Neural cell (in vitro differentiated cells): Measurements from ENCODE around the gene ASPSCR1. TPM values are rescaled to one million over a fixed set of nuclear protein-coding genes. Genes with fewer than 3 reads are reported as not detected.

Experiments used
- H2AFZ ChIP-seq: fragments of 200-600, 300-800 bp; sonication (generic), shearing (Covaris generic); 2 replicates; pipeline ENCODE4 v1.6.0; 2014; ENCODE audit warnings: low read depth, mild to moderate bottlenecking, antibody characterized with exemption, low read length, moderate library complexity
- H3F3A ChIP-seq: fragments of 200-600 bp; shearing (Covaris generic); 2 replicates; pipeline ENCODE4 v1.6.1; 2016; ENCODE audit warnings: mild to moderate bottlenecking, moderate library complexity, mixed read lengths, antibody characterized with exemption, low read length; ENCODE audit not compliant: insufficient read depth, poor library complexity, severe bottlenecking
- H3K27ac ChIP-seq: fragments of 200-600, 300-800 bp; sonication (generic), shearing (Covaris generic); 2 replicates; pipeline ENCODE4 v1.5.1; 2014; ENCODE audit warnings: mild to moderate bottlenecking, low read length, moderate library complexity
- H3K27me3 ChIP-seq: fragments of 300-800, 200-600 bp; sonication (generic), shearing (Covaris generic); 2 replicates; pipeline ENCODE4 v1.6.0; 2014; ENCODE audit warnings: mild to moderate bottlenecking, low read depth, low read length, moderate library complexity; ENCODE audit not compliant: insufficient read depth
- H3K36me3 ChIP-seq: fragments of 300-800, 200-600 bp; sonication (generic), shearing (Covaris generic); 2 replicates; pipeline ENCODE4 v1.5.1; 2014; ENCODE audit warnings: mild to moderate bottlenecking, antibody characterized with exemption, low read length, moderate library complexity; ENCODE audit not compliant: insufficient read depth
- H3K4me2 ChIP-seq: fragments of 300-800, 200-600 bp; sonication (generic), shearing (Covaris generic); 2 replicates; pipeline ENCODE4 v1.6.0; 2014; ENCODE audit warnings: mild to moderate bottlenecking, low read length
- H3K4me3 ChIP-seq: fragments of 300-800, 200-600 bp; sonication (generic), shearing (Covaris generic); 2 replicates; pipeline ENCODE4 v1.5.1; 2014; ENCODE audit warnings: mild to moderate bottlenecking, low read length, moderate library complexity
- H3K79me2 ChIP-seq: fragments of 200-600 bp; shearing (Covaris generic); replicated peaks from 2 replicates; pipeline ENCODE4 v1.6.0; 2014; ENCODE audit warnings: mild to moderate bottlenecking, low read length, moderate library complexity; ENCODE audit not compliant: insufficient read depth
- H3K9ac ChIP-seq: fragments of 300-800, 200-600 bp; sonication (generic), shearing (Covaris generic); 2 replicates; pipeline ENCODE4 v1.6.1; 2016; ENCODE audit warnings: mild to moderate bottlenecking, low read length, mixed read lengths
- H3K9me2 ChIP-seq: fragments of 200-600 bp; shearing (Covaris generic); 2 replicates; pipeline ENCODE4 v1.6.1; 2016; ENCODE audit warnings: mild to moderate bottlenecking, low read length, mixed read lengths; ENCODE audit not compliant: insufficient read depth
- H3K9me3 ChIP-seq: fragments of 200-600, 300-800 bp; sonication (generic), shearing (Covaris generic); 2 replicates; pipeline ENCODE4 v1.6.1; 2016; ENCODE audit warnings: mild to moderate bottlenecking, mixed run types, low read length, moderate library complexity, mixed read lengths
- H4K20me1 ChIP-seq: fragments of 200-600 bp; shearing (Covaris generic); 2 replicates; pipeline ENCODE4 v1.6.1; 2016; ENCODE audit warnings: mild to moderate bottlenecking, mixed run types; ENCODE audit not compliant: insufficient read depth
- CTCF ChIP-seq: fragments of 450-650 bp; IDR thresholded peaks from 2 replicates; pipeline ENCODE4 v1.5.1; 2014; ENCODE audit warnings: antibody characterized with exemption, mild to moderate bottlenecking, moderate library complexity; ENCODE audit not compliant: poor library complexity, severe bottlenecking
- EP300 ChIP-seq: fragments of 450-650 bp; conservative IDR thresholded peaks from 2 replicates; pipeline ENCODE4 v1.6.1; 2014; ENCODE audit warnings: antibody characterized with exemption, mild to moderate bottlenecking, moderate library complexity; ENCODE audit not compliant: poor library complexity, severe bottlenecking
- EZH2 ChIP-seq: fragments of 200-600, 300-800 bp; shearing (Covaris generic), sonication (generic); IDR thresholded peaks from 2 replicates; pipeline ENCODE4 v1.6.1; 2014; ENCODE audit warnings: antibody characterized with exemption, low read length, borderline replicate concordance, mild to moderate bottlenecking; ENCODE audit not compliant: insufficient read depth, poor library complexity, severe bottlenecking
- MXI1 ChIP-seq: fragments of 450-650 bp; conservative IDR thresholded peaks from 2 replicates; pipeline ENCODE4 v1.6.1; 2014; ENCODE audit warnings: antibody characterized with exemption, mild to moderate bottlenecking; ENCODE audit not compliant: poor library complexity, severe bottlenecking
- POLR2AphosphoS5 ChIP-seq: IDR thresholded peaks from 2 replicates; pipeline ENCODE4 v1.6.1; 2012
- RAD21 ChIP-seq: fragments of 450-650 bp; conservative IDR thresholded peaks from 2 replicates; pipeline ENCODE4 v1.6.1; 2014; ENCODE audit warnings: antibody characterized with exemption, mild to moderate bottlenecking, moderate library complexity
- SMC3 ChIP-seq: fragments of 450-650 bp; conservative IDR thresholded peaks from 2 replicates; pipeline ENCODE4 v1.6.1; 2014; ENCODE audit warnings: antibody characterized with exemption, mild to moderate bottlenecking, moderate library complexity; ENCODE audit not compliant: poor library complexity
- TAF1 ChIP-seq: IDR thresholded peaks from 2 replicates; pipeline ENCODE4 v1.6.1; 2012; ENCODE audit warnings: low read depth
- polyA plus RNA-seq: library from polyadenylated mRNA; depleted of rRNA; stranded (reverse); fragments of >200 nt; gene quantifications from 2 replicates; pipeline ENCODE4 v1.2.3, GENCODE V29; 2014
- TF ChIP-seq, protein P1 (sequence below): IDR thresholded peaks from 2 replicates; pipeline ENCODE4 v1.6.1; 2012; ENCODE audit warnings: borderline replicate concordance

The ASPSCR1 gene
- polyA plus RNA-seq, 1 donor from 2014 or later: 28.0 TPM

- Histone ChIP-seq H3K9me2 (no peaks in the 10 kb centered on the region), H2AFZ (no peak overlapping the region), H3K9me3 (no peaks in the 10 kb centered on the region), H3K4me2 (no peak overlapping the region), H3K4me3 (no peak overlapping the region), H3K27me3 (no peaks in the 10 kb centered on the region), H3K36me3 (no peaks in the 10 kb centered on the region), H3K79me2 (no peaks in the 10 kb centered on the region), H3F3A (no peaks in the 10 kb centered on the region), H4K20me1 (no peaks in the 10 kb centered on the region), H3K27ac (no peak overlapping the region), H3K9ac (no peak overlapping the region)
- TF ChIP-seq TAF1: no peak
- TF ChIP-seq SMC3: no peak
- no peak for TF ChIP-seq CTCF
- TF ChIP-seq RAD21: no peak
- TF ChIP-seq MXI1: no peak
- no peak for TF ChIP-seq EZH2
- TF ChIP-seq POLR2AphosphoS5: no peak
- TF ChIP-seq, protein P1, sequence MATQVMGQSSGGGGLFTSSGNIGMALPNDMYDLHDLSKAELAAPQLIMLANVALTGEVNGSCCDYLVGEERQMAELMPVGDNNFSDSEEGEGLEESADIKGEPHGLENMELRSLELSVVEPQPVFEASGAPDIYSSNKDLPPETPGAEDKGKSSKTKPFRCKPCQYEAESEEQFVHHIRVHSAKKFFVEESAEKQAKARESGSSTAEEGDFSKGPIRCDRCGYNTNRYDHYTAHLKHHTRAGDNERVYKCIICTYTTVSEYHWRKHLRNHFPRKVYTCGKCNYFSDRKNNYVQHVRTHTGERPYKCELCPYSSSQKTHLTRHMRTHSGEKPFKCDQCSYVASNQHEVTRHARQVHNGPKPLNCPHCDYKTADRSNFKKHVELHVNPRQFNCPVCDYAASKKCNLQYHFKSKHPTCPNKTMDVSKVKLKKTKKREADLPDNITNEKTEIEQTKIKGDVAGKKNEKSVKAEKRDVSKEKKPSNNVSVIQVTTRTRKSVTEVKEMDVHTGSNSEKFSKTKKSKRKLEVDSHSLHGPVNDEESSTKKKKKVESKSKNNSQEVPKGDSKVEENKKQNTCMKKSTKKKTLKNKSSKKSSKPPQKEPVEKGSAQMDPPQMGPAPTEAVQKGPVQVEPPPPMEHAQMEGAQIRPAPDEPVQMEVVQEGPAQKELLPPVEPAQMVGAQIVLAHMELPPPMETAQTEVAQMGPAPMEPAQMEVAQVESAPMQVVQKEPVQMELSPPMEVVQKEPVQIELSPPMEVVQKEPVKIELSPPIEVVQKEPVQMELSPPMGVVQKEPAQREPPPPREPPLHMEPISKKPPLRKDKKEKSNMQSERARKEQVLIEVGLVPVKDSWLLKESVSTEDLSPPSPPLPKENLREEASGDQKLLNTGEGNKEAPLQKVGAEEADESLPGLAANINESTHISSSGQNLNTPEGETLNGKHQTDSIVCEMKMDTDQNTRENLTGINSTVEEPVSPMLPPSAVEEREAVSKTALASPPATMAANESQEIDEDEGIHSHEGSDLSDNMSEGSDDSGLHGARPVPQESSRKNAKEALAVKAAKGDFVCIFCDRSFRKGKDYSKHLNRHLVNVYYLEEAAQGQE: no peak
Measured at GRCh38 chr17:81932333-81932983, 45.0 kb upstream of the ASPSCR1 start.

DNA sequence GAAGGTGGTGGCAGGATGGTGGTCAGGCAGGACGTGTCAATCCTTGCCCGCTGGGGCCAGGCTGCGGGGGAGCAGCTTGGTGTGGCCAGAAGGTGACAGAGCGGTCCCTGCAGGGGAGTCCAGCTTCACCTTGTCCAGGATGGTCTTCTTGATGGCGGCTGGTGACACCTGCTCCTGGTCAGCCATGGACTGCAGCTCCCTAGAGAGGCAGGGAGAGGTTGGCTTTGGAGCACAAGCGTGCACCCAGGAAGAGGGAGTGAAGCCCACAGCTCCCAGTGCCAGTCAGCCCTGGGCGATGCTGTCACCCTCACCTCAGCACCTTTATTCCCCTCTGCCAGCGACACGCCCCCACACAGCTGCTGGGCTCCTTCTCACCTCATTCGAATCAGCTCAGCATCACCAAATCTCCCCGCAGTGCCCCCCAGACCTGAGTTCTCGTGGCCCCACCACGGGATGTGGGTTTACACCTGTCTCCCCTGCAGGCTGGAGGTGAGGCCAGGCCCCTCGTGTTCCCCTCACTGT lies 44.2 kb upstream of the ASPSCR1 start:
- Histone ChIP-seq H3K4me3 (no peak overlapping the region), H3F3A (no peaks in the 10 kb centered on the region), H3K36me3 (no peaks in the 10 kb centered on the region), H3K9me3 (no peaks in the 10 kb centered on the region), H3K9ac (no peak overlapping the region), H3K9me2 (no peaks in the 10 kb centered on the region), H4K20me1 (no peaks in the 10 kb centered on the region), H3K4me2 (no peak overlapping the region), H3K27ac (no peak overlapping the region), H3K79me2 (no peaks in the 10 kb centered on the region), H3K27me3 (no peaks in the 10 kb centered on the region), H2AFZ (no peak overlapping the region)
- TF ChIP-seq EZH2 (no peak), MXI1 (no peak), CTCF (no peak), TAF1 (no peak), POLR2AphosphoS5 (no peak), SMC3 (no peak), EP300 (no peak)
- TF ChIP-seq, protein P1: no peak
